K562 (cell line): Measurements from ENCODE around the gene ABCF2. TPM values are rescaled to one million over a fixed set of nuclear protein-coding genes. Genes with fewer than 3 reads are reported as not detected.

Source experiments
- AFF1 ChIP-seq, 2 experiments: fragments of 450-650 bp; IDR thresholded peaks; 2 replicates each; pipeline ENCODE4 v1.6.1; 2018; ENCODE audit warnings: mild to moderate bottlenecking in 2 of 2, low read depth in 1 of 2; ENCODE audit not compliant: partially characterized antibody in 2 of 2
- BDP1 ChIP-seq: IDR thresholded peaks from 3 replicates; pipeline ENCODE4 v1.6.1; 2011; ENCODE audit not compliant: insufficient read length, insufficient read depth
- C11orf30 ChIP-seq: fragments of 450-650 bp; IDR thresholded peaks from 2 replicates; pipeline ENCODE4 v1.6.1; 2016; ENCODE audit warnings: low read depth, mild to moderate bottlenecking
- HCFC1 ChIP-seq: IDR thresholded peaks from 2 replicates; pipeline ENCODE4 v1.6.1; 2012; ENCODE audit warnings: low read depth, low read length, improper control_type of control experiment
- JUN ChIP-seq, 2 experiments: sonication (generic) in 1 of 2; formaldehyde crosslinking in 1 of 2; IDR thresholded peaks; 2 replicates each; pipeline versions ENCODE4 v1.6.1 to v1.8.0; 2012 to 2022; ENCODE audit warnings: borderline replicate concordance in 2 of 2, mild to moderate bottlenecking in 2 of 2, improper control_type of control experiment in 1 of 2, low read depth in 1 of 2, low read length in 1 of 2, missing genetic modification reagents in 1 of 2
- KDM5B ChIP-seq: fragments of 200-600 bp; sonication (generic); IDR thresholded peaks from 2 replicates; pipeline ENCODE4 v1.6.1; 2012; ENCODE audit warnings: low read depth, mild to moderate bottlenecking, moderate library complexity, low read length, control low read depth, inconsistent platforms; ENCODE audit not compliant: insufficient replicate concordance
- KHSRP ChIP-seq: fragments of 450-650 bp; IDR thresholded peaks from 2 replicates; pipeline ENCODE4 v1.6.1; 2017
- MTA3 ChIP-seq: fragments of 450-650 bp; formaldehyde crosslinking; IDR thresholded peaks from 2 replicates; pipeline ENCODE4 v1.6.1; 2017; ENCODE audit warnings: mild to moderate bottlenecking, borderline replicate concordance
- SMARCC2 ChIP-seq: fragments of 450-650 bp; IDR thresholded peaks from 2 replicates; pipeline ENCODE4 v1.6.1; 2017; ENCODE audit warnings: antibody characterized with exemption, moderate library complexity, mild to moderate bottlenecking, low read depth
- SP2 ChIP-seq: IDR thresholded peaks from 2 replicates; pipeline ENCODE4 v1.6.1; 2011; ENCODE audit warnings: mild to moderate bottlenecking, low read depth, low read length, moderate library complexity; ENCODE audit not compliant: poor library complexity, severe bottlenecking; ENCODE audit errors: extremely low read depth
- TAF7 ChIP-seq: fragments of 450-650 bp; IDR thresholded peaks from 2 replicates; pipeline ENCODE4 v1.6.1; 2016; ENCODE audit warnings: missing genetic modification characterization, missing compliant biosample characterization
- ZBTB49 ChIP-seq: sonication (generic); formaldehyde crosslinking; IDR thresholded peaks from 2 replicates; pipeline ENCODE4 v1.8.0; 2022; ENCODE audit warnings: missing genetic modification reagents, mild to moderate bottlenecking, borderline replicate concordance
- ZNF644 ChIP-seq: fragments of 200-800 bp; sonication (Bioruptor generic); IDR thresholded peaks from 2 replicates; pipeline ENCODE4 v1.6.1; 2016; ENCODE audit warnings: low read depth, missing genetic modification characterization, missing compliant biosample characterization
- polyA plus RNA-seq, 8 experiments: library from polyadenylated mRNA; depleted of rRNA in 4 of 8; stranded (reverse) in 5 of 8; unstranded in 3 of 8; fragments of >200 nt; fragmentation: Nextera tagmentation in 2 of 8; fragmentation: Illumina TruSeq in 1 of 8; extraction: Ambion mirVana in 2 of 8; extraction: Trizol in 1 of 8; gene quantifications; 2 replicates each; pipeline versions ENCODE4 v1.2.1 to v1.2.3, GENCODE V29; 2011 to 2014; ENCODE audit warnings: inconsistent platforms in 1 of 8, missing spikeins in 1 of 8
- total RNA-seq, 7 experiments: library from RNA; depleted of rRNA in 6 of 7; stranded (reverse); fragments of >200 nt in 6 of 7; fragmentation: Illumina TruSeq in 2 of 7; extraction: Trizol in 2 of 7; gene quantifications; 2 replicates each; pipeline versions ENCODE4 v1.2.1 to v1.2.3, GENCODE V29; 2011 to 2021; ENCODE audit warnings: low replicate concordance in 1 of 7
- TF ChIP-seq, protein P1 (sequence below): sonication (generic); formaldehyde crosslinking; IDR thresholded peaks from 2 replicates; pipeline ENCODE4 v1.8.0; 2022; ENCODE audit warnings: mild to moderate bottlenecking, missing genetic modification reagents

ABCF2 gene
- total and polyA plus RNA-seq, 9 of the 15 experiments (the other 6 are each of a cell fraction or from before 2014, with no cell fraction given) = 62.1 to 224 (median 113) TPM

- peak; percentile 82 for TF ChIP-seq TAF7 (tag)
- peak; percentile 65; the same call in 1 of the 2 replicates for TF ChIP-seq MTA3
- TF ChIP-seq KHSRP = peak; percentile 79; the same call in 1 of the 2 replicates
- peak in 1 of 2 experiments; percentile 98 for TF ChIP-seq AFF1 (IDR thresholded peaks at IDR 0.05; ENCODE audit: low read depth in 1 of 2, partially characterized antibody in 2 of 2)
- peak; percentile 31 for TF ChIP-seq SP2
- TF ChIP-seq, protein P1, sequence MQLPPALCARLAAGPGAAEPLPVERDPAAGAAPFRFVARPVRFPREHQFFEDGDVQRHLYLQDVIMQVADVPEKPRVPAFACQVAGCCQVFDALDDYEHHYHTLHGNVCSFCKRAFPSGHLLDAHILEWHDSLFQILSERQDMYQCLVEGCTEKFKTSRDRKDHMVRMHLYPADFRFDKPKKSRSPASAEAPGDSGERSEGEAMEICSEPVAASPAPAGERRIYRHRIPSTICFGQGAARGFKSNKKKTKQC (CRISPR knock-in tag) = peak; percentile 44; the same call in 1 of the 2 replicates
- TF ChIP-seq KDM5B = peak; percentile 83
- TF ChIP-seq JUN (IDR thresholded peaks at IDR 0.05; ENCODE audit: borderline replicate concordance, low read depth, low read length) = peak; percentile 61; the same call in 1 of the 2 replicates
- TF ChIP-seq JUN (CRISPR knock-in tag; IDR thresholded peaks at IDR 0.05; ENCODE audit: borderline replicate concordance) = no peak
- TF ChIP-seq ZBTB49 (CRISPR knock-in tag) = 0 out of 2 replicates have a peak, but pooled peaks have one; percentile 9
- TF ChIP-seq BDP1 = no peak
- TF ChIP-seq SMARCC2 = no peak
- peak; percentile 78; the same call in 1 of the 2 replicates for TF ChIP-seq ZNF644 (tag)
- peak; percentile 98 for TF ChIP-seq HCFC1
- peak; percentile 98 for TF ChIP-seq C11orf30
Observed at GRCh38 chr7:151226875-151227782, at the start of gene ABCF2 (continued).
